Mesodermal cell (in vitro differentiated cells): ENCODE measurements around the gene GNA12.
"Not testable (repeated sequence)": the region's sequence is repeated elsewhere in the genome, so short reads cannot be mapped to it uniquely, and the experiment has no call there.

Experiments
- H3K27ac ChIP-seq: 2 replicates; pipeline ENCODE4 v1.7.0; 2013; ENCODE audit warnings: mild to moderate bottlenecking, low read depth, low read length, moderate library complexity; ENCODE audit not compliant: severe bottlenecking
- H3K36me3 ChIP-seq: 2 replicates; pipeline ENCODE4 v1.7.1; 2013; ENCODE audit warnings: mild to moderate bottlenecking, low read length, moderate library complexity; ENCODE audit not compliant: control insufficient read depth, insufficient read depth
- H3K4me1 ChIP-seq: one replicate; pipeline ENCODE4 v1.7.1; 2013; ENCODE audit warnings: mild to moderate bottlenecking, low read length; ENCODE audit not compliant: insufficient read depth, control insufficient read depth, poor library complexity, severe bottlenecking
- H3K4me3 ChIP-seq: 2 replicates; pipeline ENCODE4 v1.7.0; 2013; ENCODE audit warnings: low read length, control low read depth, mild to moderate bottlenecking; ENCODE audit not compliant: insufficient read depth, poor library complexity, severe bottlenecking; ENCODE audit errors: extremely low read depth
- H3K9me3 ChIP-seq: 2 replicates; pipeline ENCODE4 v1.7.1; 2013; ENCODE audit warnings: mild to moderate bottlenecking, low read length, moderate library complexity; ENCODE audit not compliant: control insufficient read depth
- WGBS, 2 experiments: methylation state at CpG; one replicate each; pipeline ENCODE4 v1.1.5; 2013; ENCODE audit warnings: missing lambda C conversion rate in 2 of 2; ENCODE audit not compliant: insufficient coverage in 2 of 2; 5-methylcytosine and 5-hydroxymethylcytosine counted together

The GNA12 gene

DNA sequence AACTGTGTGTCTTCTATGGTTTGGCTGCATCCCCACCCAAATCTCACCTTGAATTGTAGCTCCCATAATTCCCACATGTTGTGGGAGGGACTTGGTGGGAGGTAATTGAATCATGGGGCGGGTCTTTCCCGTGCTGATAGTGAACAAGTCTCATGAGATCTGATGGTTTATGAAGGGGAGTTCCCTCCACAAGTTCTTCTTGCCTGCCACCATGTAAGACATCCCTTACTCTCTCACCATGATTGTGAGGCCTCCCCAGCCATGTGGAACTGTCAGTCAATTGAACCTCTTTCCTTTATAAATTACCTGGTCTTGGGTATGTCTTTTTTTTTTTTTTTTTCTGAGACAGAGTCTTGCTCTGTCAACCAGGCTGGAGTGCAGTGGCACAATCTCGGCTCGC lies 9.4 kb upstream of the GNA12 start:
- WGBS, 2 experiments, result no CpG with 5 or more reads among the region's 4 CpGs
- not testable (repeated sequence) for H3K4me3 ChIP-seq, H3K36me3 ChIP-seq

DNA sequence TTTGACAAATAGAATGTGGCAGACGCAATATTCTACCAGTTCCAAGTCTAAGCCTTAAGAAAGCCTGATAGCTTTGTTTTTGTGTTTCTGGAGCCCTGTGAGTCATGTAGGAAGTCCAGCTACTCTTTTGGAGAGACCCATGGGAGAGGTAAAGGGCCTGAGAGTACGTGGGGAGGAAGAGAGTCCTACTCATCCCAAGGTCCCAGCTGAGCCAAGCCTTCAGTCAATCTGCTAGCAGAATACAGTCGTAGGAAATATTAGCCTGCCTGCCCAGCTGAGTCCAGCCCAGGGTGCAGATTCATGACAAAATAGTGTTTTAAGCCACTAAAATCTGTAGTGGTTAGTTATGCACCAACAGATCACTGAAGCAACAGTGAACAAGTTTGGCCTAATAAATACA lies 9.0 kb upstream of the GNA12 start:
- no peaks in the 10 kb centered on the region for H3K9me3 ChIP-seq
- 87 to 91% methylated on average over 2 to 3 of the region's 3 CpGs for WGBS, 2 experiments
- H3K27ac ChIP-seq, result no peak overlapping the region
- H3K4me1 ChIP-seq, result no peaks in the 10 kb centered on the region
- no peak overlapping the region for H3K4me3 ChIP-seq
- H3K36me3 ChIP-seq, result no peaks in the 10 kb centered on the region

More for the DNA sequence above, 9.4 kb upstream of the GNA12 start:
- H3K9me3 ChIP-seq, H3K27ac ChIP-seq, H3K4me1 ChIP-seq: not testable (repeated sequence)

DNA sequence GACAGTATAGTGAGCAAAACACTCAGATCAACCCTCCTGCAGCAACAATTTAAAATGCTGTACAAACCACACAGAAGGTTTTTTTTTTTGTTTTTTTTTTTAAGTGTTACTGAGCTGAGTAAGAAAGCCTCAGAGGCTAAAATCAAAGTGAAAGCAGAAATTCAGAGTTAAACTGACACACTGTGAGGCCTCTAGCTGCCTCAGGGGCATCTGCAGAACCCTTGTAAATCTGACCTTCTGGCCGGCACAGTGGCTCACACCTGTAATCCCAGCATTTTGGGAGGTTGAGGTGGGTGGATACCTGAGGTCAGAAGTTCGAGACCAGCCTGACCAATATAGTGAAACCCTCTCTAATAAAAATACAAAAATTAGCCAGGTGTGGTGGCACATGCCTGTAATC lies 7.4 kb upstream of the GNA12 start:
- Histone ChIP-seq H3K36me3 (no peaks in the 10 kb centered on the region), H3K9me3 (no peaks in the 10 kb centered on the region), H3K27ac (no peak overlapping the region), H3K4me3 (no peak overlapping the region), H3K4me1 (no peaks in the 10 kb centered on the region)
- WGBS, 2 experiments, result 100% methylated on average over 1 of the region's 2 CpGs; no CpG with 5 or more reads in 1 of the 2 experiments

DNA sequence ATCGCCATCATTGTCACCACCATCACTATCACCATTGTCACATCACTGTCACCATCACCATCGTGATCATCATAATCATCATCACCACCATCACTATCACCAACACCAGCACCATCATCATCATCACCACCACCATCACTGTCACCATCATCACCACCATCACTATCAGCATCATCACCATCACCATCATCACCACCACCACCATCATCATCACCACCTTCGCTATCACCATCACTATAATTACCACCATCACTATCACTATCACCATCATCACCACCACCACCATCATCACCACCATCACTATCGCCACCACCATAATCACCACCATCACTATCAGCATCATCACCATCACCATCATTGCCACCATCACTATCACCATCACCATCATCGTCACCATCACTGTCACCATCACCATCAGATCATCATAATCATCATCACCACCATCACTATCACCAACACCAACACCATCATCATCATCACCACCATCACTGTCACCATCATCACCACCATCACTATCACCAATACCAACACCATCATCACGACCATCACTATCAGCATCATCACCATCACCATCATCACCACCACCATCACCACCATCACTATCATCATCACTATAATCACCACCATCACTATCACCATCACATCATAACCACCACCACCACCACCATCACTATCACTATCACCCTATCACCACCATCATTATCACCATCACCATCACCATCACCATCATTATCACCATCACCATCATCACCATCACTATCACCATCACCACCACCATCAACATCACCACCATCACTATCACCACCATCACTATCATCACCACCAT lies 6.0 kb upstream of the GNA12 start:
- WGBS, 2 experiments, result 92 to 95% methylated on average over 5 of the region's 6 CpGs
- H3K4me3 ChIP-seq, result no peak overlapping the region
- no peaks in the 10 kb centered on the region for H3K9me3 ChIP-seq
- H3K4me1 ChIP-seq, result no peaks in the 10 kb centered on the region
- H3K27ac ChIP-seq, result no peak overlapping the region
- no peaks in the 10 kb centered on the region for H3K36me3 ChIP-seq

DNA sequence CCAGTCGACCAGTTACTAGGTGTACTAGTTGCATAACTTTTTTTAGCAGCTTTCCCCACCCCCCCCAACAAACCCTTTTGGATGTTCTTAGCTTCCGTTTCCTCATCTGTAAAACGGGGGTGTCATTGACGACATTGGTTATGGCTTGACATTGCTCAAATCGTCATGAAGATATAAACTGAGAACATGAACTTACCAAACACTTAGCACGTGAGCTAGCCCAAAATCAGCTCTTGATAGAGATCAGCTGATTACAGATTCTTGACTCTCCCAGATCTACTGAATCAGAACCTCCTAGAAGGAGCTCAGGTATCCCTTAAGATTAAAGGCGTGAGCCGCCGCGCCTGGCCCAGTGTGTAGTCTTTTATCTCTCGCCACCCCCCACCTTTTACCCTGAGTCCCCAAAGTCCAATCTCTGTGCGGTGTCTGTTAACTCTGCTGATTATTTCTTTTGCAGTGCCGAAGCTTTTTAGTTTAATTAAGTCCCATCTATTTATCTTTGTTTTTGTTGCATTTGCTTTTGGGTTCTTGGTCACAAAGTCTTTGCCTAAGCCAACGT lies 1.0 kb upstream of the GNA12 start:
- H3K9me3 ChIP-seq, result no peaks in the 10 kb centered on the region
- H3K4me1 ChIP-seq, result no peaks in the 10 kb centered on the region
- 87 to 92% methylated on average over 11 to 12 of the region's 14 CpGs for WGBS, 2 experiments
- H3K4me3 ChIP-seq, result peak overlapping the region; percentile 23
- peaks cover 25% of the 10 kb centered on the region for H3K36me3 ChIP-seq
- H3K27ac ChIP-seq, result no peak overlapping the region

DNA sequence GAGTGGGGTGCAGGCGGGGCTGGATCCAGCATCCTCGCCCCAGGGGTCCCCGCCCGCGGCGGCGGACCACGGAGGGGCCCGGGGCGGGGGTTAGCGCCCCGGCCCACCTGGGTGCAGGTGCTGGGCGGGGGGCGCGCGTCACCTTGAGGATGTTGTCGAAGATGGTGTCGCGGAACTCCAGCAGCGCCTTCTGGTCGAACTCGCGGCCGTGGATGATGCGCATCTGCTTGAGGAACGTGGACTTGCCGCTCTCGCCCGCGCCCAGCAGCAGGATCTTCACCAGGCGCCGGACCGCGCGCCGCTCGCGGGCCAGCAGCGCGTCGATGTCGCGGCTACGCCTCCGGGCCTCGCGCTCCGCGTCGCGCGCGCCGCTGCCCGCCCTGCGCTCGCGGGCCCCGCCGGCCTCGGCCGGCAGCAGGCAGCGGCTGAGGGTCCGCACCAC lies 376 bp downstream of the GNA12 start:
- Histone ChIP-seq H3K4me3 (peak overlapping the region; percentile 78), H3K36me3 (peaks cover 37% of the 10 kb centered on the region), H3K27ac (no peak overlapping the region), H3K4me1 (peaks cover 3% of the 10 kb centered on the region), H3K9me3 (no peaks in the 10 kb centered on the region)
- 1% methylated on average over 25 to 49 of the region's 64 CpGs for WGBS, 2 experiments

DNA sequence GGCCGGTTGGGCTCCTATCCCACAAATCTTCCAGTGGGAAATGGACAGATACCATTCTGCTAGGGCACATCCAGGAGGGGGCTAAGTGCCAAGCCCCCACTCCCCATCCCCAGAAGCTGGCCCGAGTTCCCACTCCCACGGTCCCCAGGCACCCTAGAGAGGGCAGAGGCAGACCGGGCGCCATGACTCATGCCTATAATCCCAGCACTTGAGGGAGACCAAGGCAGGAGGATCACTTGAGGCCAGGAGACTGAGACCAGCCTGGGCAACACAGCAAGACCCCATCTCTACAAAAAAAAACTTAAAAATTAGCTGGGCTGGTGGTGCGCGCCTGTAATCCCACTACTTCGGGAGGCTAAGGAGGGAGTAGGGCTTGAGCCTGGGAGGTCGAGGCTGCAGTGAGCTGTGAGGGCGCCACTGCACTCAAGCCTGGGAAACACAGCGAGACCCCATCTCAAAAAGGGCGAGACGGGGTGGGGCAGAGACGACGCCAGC lies 870 bp downstream of the GNA12 start:
- Histone ChIP-seq H3K27ac (no peak overlapping the region), H3K4me3 (peak overlapping the region; percentile 78), H3K9me3 (no peaks in the 10 kb centered on the region), H3K36me3 (peaks cover 37% of the 10 kb centered on the region), H3K4me1 (peaks cover 4% of the 10 kb centered on the region)
- 35 to 69% methylated on average over 9 to 11 of the region's 15 CpGs for WGBS, 2 experiments

DNA sequence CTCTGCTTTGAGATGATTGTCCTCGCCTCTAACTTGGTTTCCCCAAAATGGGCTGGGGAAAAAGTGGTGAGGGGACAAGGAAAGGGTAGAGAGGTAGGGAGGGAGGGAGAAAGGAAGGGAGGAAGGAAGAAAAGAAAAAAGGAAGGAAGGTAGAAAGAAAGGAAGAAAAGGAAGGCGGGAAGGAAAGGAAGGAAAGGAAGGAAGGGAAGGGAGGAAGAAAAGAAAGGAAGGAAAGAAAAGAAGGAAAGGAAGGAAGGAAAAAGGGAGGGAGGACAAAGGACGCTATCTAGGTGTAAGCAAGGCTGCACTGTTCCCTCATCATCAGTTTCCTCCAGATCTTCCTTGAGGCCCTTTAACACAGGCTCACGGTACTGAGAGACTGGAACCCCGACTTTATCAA lies 2.2 kb downstream of the GNA12 start:
- Histone ChIP-seq H3K4me1 (peaks cover 10% of the 10 kb centered on the region), H3K27ac (no peak overlapping the region), H3K9me3 (no peaks in the 10 kb centered on the region), H3K36me3 (peaks cover 37% of the 10 kb centered on the region), H3K4me3 (no peak overlapping the region)
- WGBS, 2 experiments, result 93 to 96% methylated on average over 4 to 5 of the region's 5 CpGs

DNA sequence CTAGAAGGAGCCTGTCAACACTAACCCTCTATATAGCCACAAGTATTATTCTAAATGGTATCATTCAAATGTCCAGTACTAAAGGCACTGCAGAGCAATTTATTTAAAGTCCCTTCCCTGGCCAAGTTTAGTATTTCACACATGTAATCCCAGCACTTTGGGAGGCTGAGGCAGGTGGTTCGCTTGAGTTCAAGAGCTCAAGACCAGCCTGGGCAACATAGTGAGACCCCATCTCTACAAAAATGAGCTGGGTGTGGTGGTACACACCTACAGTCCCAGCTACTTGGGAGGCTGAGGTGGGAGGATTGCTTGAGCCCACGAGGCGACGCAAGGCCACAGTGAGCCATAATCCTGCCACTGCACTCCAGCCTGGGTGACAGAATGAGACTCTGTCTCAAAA lies 3.6 kb downstream of the GNA12 start:
- Histone ChIP-seq H3K36me3 (peaks cover 51% of the 10 kb centered on the region), H3K4me1 (peaks cover 10% of the 10 kb centered on the region), H3K4me3 (no peak overlapping the region), H3K27ac (no peak overlapping the region), H3K9me3 (no peaks in the 10 kb centered on the region)
- 100% methylated on average over 1 to 3 of the region's 4 CpGs for WGBS, 2 experiments

DNA sequence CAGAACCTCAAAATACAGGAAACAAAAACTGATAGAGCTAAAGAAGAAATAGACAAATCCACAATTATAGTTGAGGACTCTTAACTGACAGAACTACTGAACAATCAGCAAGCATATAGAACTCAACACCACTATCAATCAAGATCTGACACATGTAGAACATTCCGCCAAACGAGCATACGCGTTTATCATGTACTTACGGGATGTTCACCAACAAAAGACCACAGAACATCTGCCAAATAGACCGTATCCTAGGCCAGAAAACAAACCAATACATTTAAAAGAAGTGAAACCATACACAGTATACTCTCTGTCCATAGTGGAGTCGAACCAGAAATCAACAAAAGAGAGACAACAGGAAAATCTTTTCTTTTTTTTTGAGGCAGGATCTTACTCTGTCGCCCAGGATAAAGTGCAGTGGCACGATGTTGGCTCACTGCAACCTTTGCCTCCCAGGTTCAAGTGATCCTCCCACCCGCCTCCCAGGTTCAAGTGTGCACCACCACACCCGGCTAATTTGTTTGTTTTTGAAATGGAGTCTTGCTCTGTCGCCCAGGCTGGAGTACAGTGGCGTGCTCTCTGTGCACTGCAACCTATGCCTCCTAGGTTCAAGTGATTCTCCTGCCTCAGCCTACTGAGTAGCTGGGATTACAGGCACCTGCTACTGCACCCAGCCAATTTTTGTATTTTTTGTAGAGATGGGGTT lies 5.1 kb downstream of the GNA12 start:
- Histone ChIP-seq H3K27ac (no peak overlapping the region), H3K4me3 (no peak overlapping the region), H3K9me3 (no peaks in the 10 kb centered on the region), H3K4me1 (peaks cover 10% of the 10 kb centered on the region), H3K36me3 (peaks cover 65% of the 10 kb centered on the region)
- 94 to 97% methylated on average over 13 of the region's 13 CpGs for WGBS, 2 experiments
